Hepatocyte (in vitro differentiated cells): ENCODE data around the gene APEH. TPM values are rescaled to one million over a fixed set of nuclear protein-coding genes. Genes with fewer than 3 reads are reported as not detected.

Experiments
- DNase-seq: peaks from one replicate; pipeline ENCODE4 v3.0.0-alpha.2; 2016; ENCODE audit warnings: low spot score
- H2AFZ ChIP-seq: fragments of 200-600 bp; sonication (generic); 2 replicates; pipeline ENCODE4 v1.6.0; 2016; ENCODE audit warnings: antibody characterized with exemption, mild to moderate bottlenecking
- H3K27ac ChIP-seq: fragments of 200-600 bp; sonication (generic); 2 replicates; pipeline ENCODE4 v1.5.1; 2016; ENCODE audit warnings: mild to moderate bottlenecking
- H3K27me3 ChIP-seq: fragments of 200-600 bp; sonication (generic); 2 replicates; pipeline ENCODE4 v1.6.1; 2016
- H3K36me3 ChIP-seq: fragments of 200-600 bp; sonication (generic); replicated peaks from 2 replicates; pipeline ENCODE4 v1.5.1; 2016; ENCODE audit warnings: low read depth; ENCODE audit not compliant: insufficient read depth
- H3K4me1 ChIP-seq: fragments of 200-600 bp; sonication (generic); 2 replicates; pipeline ENCODE4 v1.5.1; 2016; ENCODE audit warnings: mild to moderate bottlenecking, moderate library complexity; ENCODE audit not compliant: insufficient read depth
- H3K4me2 ChIP-seq: fragments of 200-600 bp; sonication (generic); 2 replicates; pipeline ENCODE4 v1.6.0; 2016
- H3K4me3 ChIP-seq: fragments of 200-600 bp; sonication (generic); 2 replicates; pipeline ENCODE4 v1.5.1; 2016; ENCODE audit warnings: mild to moderate bottlenecking
- H3K79me2 ChIP-seq: fragments of 200-600 bp; sonication (generic); 2 replicates; pipeline ENCODE4 v1.6.0; 2017; ENCODE audit warnings: mild to moderate bottlenecking
- H3K9me2 ChIP-seq: fragments of 200-600 bp; sonication (generic); replicated peaks from 2 replicates; pipeline ENCODE4 v1.6.0; 2017; ENCODE audit warnings: mild to moderate bottlenecking; ENCODE audit not compliant: insufficient read depth
- H3K9me3 ChIP-seq: fragments of 200-600 bp; sonication (generic); 2 replicates; pipeline ENCODE4 v1.5.1; 2016; ENCODE audit warnings: low read depth, mild to moderate bottlenecking
- H4K20me1 ChIP-seq: fragments of 200-600 bp; sonication (generic); 2 replicates; pipeline ENCODE4 v1.6.0; 2016; ENCODE audit warnings: mild to moderate bottlenecking; ENCODE audit not compliant: insufficient read depth, poor library complexity, severe bottlenecking
- CTCF ChIP-seq: fragments of 200-600 bp; sonication (generic); IDR thresholded peaks from 2 replicates; pipeline ENCODE4 v1.5.1; 2016; ENCODE audit warnings: antibody characterized with exemption, mild to moderate bottlenecking; ENCODE audit not compliant: poor library complexity
- EZH2 ChIP-seq: fragments of 200-600 bp; sonication (generic); IDR thresholded peaks from 2 replicates; pipeline ENCODE4 v1.6.1; 2016; ENCODE audit warnings: antibody characterized with exemption, mild to moderate bottlenecking, borderline replicate concordance
- EZH2phosphoT487 ChIP-seq: fragments of 200-600 bp; sonication (generic); IDR thresholded peaks from one replicate; pipeline ENCODE4 v1.6.1; 2018; ENCODE audit warnings: antibody characterized with exemption, mild to moderate bottlenecking, low read depth, moderate library complexity; ENCODE audit not compliant: unreplicated experiment, severe bottlenecking
- WGBS: methylation state at CpG from one replicate; pipeline ENCODE4 v1.1.6; 2016; ENCODE audit warnings: low lambda C conversion rate; ENCODE audit errors: missing lambda C conversion rate; 5-methylcytosine and 5-hydroxymethylcytosine counted together
- polyA plus RNA-seq: library from polyadenylated mRNA; unstranded; fragments of >200 nt; fragmentation: Nextera tagmentation; extraction: Ambion mirVana; gene quantifications from 2 replicates; pipeline ENCODE4 v1.2.1, GENCODE V29; 2016
- total RNA-seq: library from RNA; depleted of rRNA; stranded (reverse); fragments of >200 nt; gene quantifications from 2 replicates; pipeline ENCODE4 v1.2.3, GENCODE V29; 2014

APEH gene
- total and polyA plus RNA-seq, 2 experiments from 2014 or later = 120 to 148 TPM

- no peak overlapping the region for H3K4me2 ChIP-seq
- no peak overlapping the region for H3K27ac ChIP-seq
- WGBS = 89% methylated on average over 1 of the region's 1 CpG
- no peak overlapping the region for H2AFZ ChIP-seq
- H3K4me3 ChIP-seq = no peak overlapping the region
- H3K36me3 ChIP-seq = no peaks in the 10 kb centered on the region
- no peaks in the 10 kb centered on the region for H3K27me3 ChIP-seq
- no peaks in the 10 kb centered on the region for H3K9me2 ChIP-seq
- no peak for TF ChIP-seq CTCF
- TF ChIP-seq EZH2 = no peak
- TF ChIP-seq EZH2phosphoT487 = no peak
- H3K79me2 ChIP-seq = no peaks in the 10 kb centered on the region
- no peaks in the 10 kb centered on the region for H3K4me1 ChIP-seq
- H4K20me1 ChIP-seq = no peaks in the 10 kb centered on the region
- DNase-seq = no peak
- no peaks in the 10 kb centered on the region for H3K9me3 ChIP-seq
Measured at GRCh38 chr3:49626796-49627195, 47.4 kb upstream of the APEH start.

- H4K20me1 ChIP-seq = no peaks in the 10 kb centered on the region
- H2AFZ ChIP-seq = no peak overlapping the region
- H3K9me3 ChIP-seq = no peaks in the 10 kb centered on the region
- no peak overlapping the region for H3K4me2 ChIP-seq
- H3K9me2 ChIP-seq = no peaks in the 10 kb centered on the region
- no peak for TF ChIP-seq EZH2phosphoT487
- no peak for TF ChIP-seq EZH2
- no peak for TF ChIP-seq CTCF
- DNase-seq = no peak
- no peak overlapping the region for H3K27ac ChIP-seq
- no peak overlapping the region for H3K4me3 ChIP-seq
- no peaks in the 10 kb centered on the region for H3K4me1 ChIP-seq
- WGBS = 82% methylated on average over 5 of the region's 5 CpGs
- H3K27me3 ChIP-seq = no peaks in the 10 kb centered on the region
- no peaks in the 10 kb centered on the region for H3K36me3 ChIP-seq
- no peaks in the 10 kb centered on the region for H3K79me2 ChIP-seq
Measured at GRCh38 chr3:49627634-49628033, 46.5 kb upstream of the APEH start.

GRCh38 chr3:49628249-49628648 lies 45.9 kb upstream of the APEH start:
- H3K9me3 ChIP-seq = no peaks in the 10 kb centered on the region
- H2AFZ ChIP-seq = no peak overlapping the region
- no peaks in the 10 kb centered on the region for H4K20me1 ChIP-seq
- no peaks in the 10 kb centered on the region for H3K27me3 ChIP-seq
- 96% methylated on average over 2 of the region's 2 CpGs for WGBS
- no peak overlapping the region for H3K27ac ChIP-seq
- H3K36me3 ChIP-seq = no peaks in the 10 kb centered on the region
- no peaks in the 10 kb centered on the region for H3K9me2 ChIP-seq
- no peak for TF ChIP-seq CTCF
- TF ChIP-seq EZH2phosphoT487 = no peak
- TF ChIP-seq EZH2 = no peak
- H3K79me2 ChIP-seq = no peaks in the 10 kb centered on the region
- H3K4me2 ChIP-seq = no peak overlapping the region
- no peak overlapping the region for H3K4me3 ChIP-seq
- no peak for DNase-seq
- no peaks in the 10 kb centered on the region for H3K4me1 ChIP-seq

GRCh38 chr3:49629451-49629850 lies 44.7 kb upstream of the APEH start:
- Histone ChIP-seq H3K36me3 (no peaks in the 10 kb centered on the region), H3K9me2 (no peaks in the 10 kb centered on the region), H4K20me1 (no peaks in the 10 kb centered on the region), H3K4me2 (no peak overlapping the region), H3K79me2 (no peaks in the 10 kb centered on the region), H3K4me1 (no peaks in the 10 kb centered on the region), H3K9me3 (no peaks in the 10 kb centered on the region), H2AFZ (no peak overlapping the region), H3K27me3 (no peaks in the 10 kb centered on the region), H3K4me3 (no peak overlapping the region), H3K27ac (no peak overlapping the region)
- TF ChIP-seq EZH2 (no peak), EZH2phosphoT487 (no peak), CTCF (no peak)
- 90% methylated on average over 4 of the region's 4 CpGs for WGBS
- no peak for DNase-seq
